GM12878 (cell line): ENCODE results near the gene NHEJ1. TPM values are rescaled to one million over a fixed set of nuclear protein-coding genes. Genes with fewer than 3 reads are reported as not detected.

ENCODE experiments used
- ATAC-seq: fragments of 200-7000 bp; cut with Tn5 transposase; 3 replicates; pipeline ENCODE4 v1.9.1; 2020; ENCODE audit warnings: mild to moderate bottlenecking, moderate library complexity
- BruUV-seq: library from RNA; stranded (reverse); fragments of 400-500 nt; replicated peaks from 2 replicates; lab custom pipeline; 2021; lab: Mats Ljungman, UMichigan
- CTCF ChIA-PET: fragments of 300-600 bp; sonication (Branson Sonifier 250); formaldehyde crosslinking; extraction: SDS; loops from one replicate; lab custom pipeline; 2021; ENCODE audit warnings: inconsistent platforms; lab: Yijun Ruan, JAX
- POLR2A ChIA-PET: fragments of 350-600 bp; formaldehyde crosslinking; extraction: SDS; loops from one replicate; lab custom pipeline; 2021; ENCODE audit warnings: inconsistent platforms; lab: Charles Lee
- RAD21 ChIA-PET: fragments of 300-600 bp; sonication (Branson Sonifier 250); formaldehyde crosslinking; loops from one replicate; lab custom pipeline; 2023; ENCODE audit warnings: antibody characterized with exemption; ENCODE audit not compliant: unreplicated experiment; lab: Charles Lee
- SMC1A ChIA-PET: fragments of 300-600 bp; sonication (Branson Sonifier 250); formaldehyde crosslinking; loops from one replicate; lab custom pipeline; 2023; ENCODE audit not compliant: unreplicated experiment, uncharacterized antibody; lab: Charles Lee
- DNase-seq: peaks from one replicate; pipeline ENCODE4 v3.0.0-alpha.2; 2011; ENCODE audit warnings: low read depth, low spot score
- FAIRE-seq: peaks from 3 replicates; lab custom pipeline; 2011; peaks lifted over from hg19 to GRCh38; lab: Jason Lieb, UNC
- H2AFZ ChIP-seq: 2 replicates; pipeline ENCODE4 v1.6.0; 2011; ENCODE audit warnings: low read depth, low read length, control low read depth; ENCODE audit not compliant: control insufficient read depth
- H3K27ac ChIP-seq: 2 replicates; pipeline ENCODE4 v1.5.1; 2011; ENCODE audit warnings: control low read depth; ENCODE audit not compliant: control insufficient read depth, insufficient read depth
- H3K27me3 ChIP-seq, 2 experiments: replicated peaks in 1 of 2; 2 replicates each; pipeline versions ENCODE4 v1.6.0 to v1.6.1; 2011; ENCODE audit warnings: low read length in 1 of 2; ENCODE audit not compliant: control insufficient read depth in 2 of 2, insufficient read depth in 2 of 2
- H3K36me3 ChIP-seq, 2 experiments: 2 replicates each; pipeline ENCODE4 v1.5.1; 2011; ENCODE audit warnings: low read length in 1 of 2; ENCODE audit not compliant: control insufficient read depth in 2 of 2, insufficient read depth in 2 of 2
- H3K4me1 ChIP-seq: 2 replicates; pipeline ENCODE4 v1.6.1; 2011; ENCODE audit warnings: mild to moderate bottlenecking, low read length, moderate library complexity, mixed read lengths; ENCODE audit not compliant: control insufficient read depth, insufficient read depth
- H3K4me2 ChIP-seq: 2 replicates; pipeline ENCODE4 v1.6.0; 2011; ENCODE audit warnings: control low read depth; ENCODE audit not compliant: control insufficient read depth, insufficient read depth
- H3K4me3 ChIP-seq: fragments of 200-600 bp; sonication (generic); 2 replicates; pipeline ENCODE4 v1.5.1; 2016
- H3K79me2 ChIP-seq: 2 replicates; pipeline ENCODE4 v1.6.0; 2011; ENCODE audit warnings: low read length; ENCODE audit not compliant: control insufficient read depth, insufficient read depth
- H3K9ac ChIP-seq: 2 replicates; pipeline ENCODE4 v1.8.0; 2011; ENCODE audit warnings: low read length, control low read depth, mixed read lengths; ENCODE audit not compliant: control insufficient read depth, insufficient read depth
- H3K9me3 ChIP-seq: replicated peaks from 3 replicates; pipeline ENCODE4 v1.5.1; 2011; ENCODE audit warnings: mild to moderate bottlenecking, low read length; ENCODE audit not compliant: control insufficient read depth, insufficient read depth
- H4K20me1 ChIP-seq: 2 replicates; pipeline ENCODE4 v1.6.0; 2011; ENCODE audit not compliant: control insufficient read depth, insufficient read depth
- ATF7 ChIP-seq: fragments of 450-650 bp; IDR thresholded peaks from 2 replicates; pipeline ENCODE4 v1.6.1; 2016; ENCODE audit warnings: low read depth, mild to moderate bottlenecking
- CHD2 ChIP-seq: IDR thresholded peaks from 2 replicates; pipeline ENCODE4 v1.6.1; 2011; ENCODE audit warnings: low read depth, low read length, improper control_type of control experiment, borderline replicate concordance
- PAX5 ChIP-seq: IDR thresholded peaks from 2 replicates; pipeline ENCODE4 v1.6.1; 2011; ENCODE audit warnings: low read depth, low read length, borderline replicate concordance
- RAD51 ChIP-seq: fragments of 450-650 bp; IDR thresholded peaks from 2 replicates; pipeline ENCODE4 v1.6.1; 2016; ENCODE audit warnings: moderate library complexity, mild to moderate bottlenecking, inconsistent platforms
- RBBP5 ChIP-seq: fragments of 200-600 bp; sonication (generic); conservative IDR thresholded peaks from 2 replicates; pipeline ENCODE4 v1.6.1; 2016
- RELA ChIP-seq: fragments of 450-650 bp; IDR thresholded peaks from 2 replicates; pipeline ENCODE4 v1.8.0; 2014; ENCODE audit warnings: borderline replicate concordance; ENCODE audit not compliant: partially characterized antibody
- RELB ChIP-seq: fragments of 450-650 bp; IDR thresholded peaks from 2 replicates; pipeline ENCODE4 v1.6.1; 2017; ENCODE audit warnings: low read depth, mild to moderate bottlenecking, moderate library complexity
- SUZ12 ChIP-seq: fragments of 200-600 bp; sonication (generic); IDR thresholded peaks from one replicate; pipeline ENCODE4 v1.6.1; 2018; ENCODE audit warnings: antibody characterized with exemption, mild to moderate bottlenecking; ENCODE audit not compliant: unreplicated experiment
- TAF1 ChIP-seq: IDR thresholded peaks from 2 replicates; pipeline ENCODE4 v1.6.1; 2011; ENCODE audit warnings: mild to moderate bottlenecking, low read depth, low read length, borderline replicate concordance
- ZZZ3 ChIP-seq: IDR thresholded peaks from 2 replicates; pipeline ENCODE4 v1.6.1; 2011; ENCODE audit warnings: low read depth; ENCODE audit not compliant: control insufficient read depth, insufficient read length
- WGBS: methylation state at CpG from one replicate; pipeline ENCODE4 v1.1.6; 2016; ENCODE audit warnings: low lambda C conversion rate; ENCODE audit not compliant: insufficient replicate concordance, insufficient coverage; ENCODE audit errors: missing lambda C conversion rate; 5-methylcytosine and 5-hydroxymethylcytosine counted together
- in situ Hi-C: fragments of 300-500 bp; cut with MboI; formaldehyde crosslinking; loops from 9 replicates; pipeline ENCODE4 v1.14.3; 2018; ENCODE audit warnings: mixed read lengths
- intact Hi-C: fragments of 100-400 bp; cut with micrococcal nuclease; formaldehyde crosslinking; loops from one replicate; pipeline ENCODE4 v1.14.2; 2022; ENCODE audit not compliant: unreplicated experiment
- polyA plus RNA-seq, 11 experiments: library from polyadenylated mRNA; depleted of rRNA in 4 of 11; unstranded in 6 of 11; stranded (reverse) in 5 of 11; fragments of >200 nt; fragmentation: Nextera tagmentation in 4 of 11; fragmentation: Illumina TruSeq in 1 of 11; extraction: Ambion mirVana in 4 of 11; extraction: Trizol in 1 of 11; gene quantifications; 1 replicate in 1 of 11; 2 replicates in 10 of 11; pipeline versions ENCODE4 v1.2.1 to v1.2.3, GENCODE V29; 2011 to 2016; ENCODE audit warnings: inconsistent platforms in 2 of 11, missing spikeins in 2 of 11, low read depth in 1 of 11
- total RNA-seq, 4 experiments: library from RNA; depleted of rRNA in 3 of 4; stranded (reverse); fragments of >200 nt in 3 of 4; fragmentation: Illumina TruSeq in 1 of 4; extraction: Trizol in 1 of 4; gene quantifications; 2 replicates each; pipeline versions ENCODE4 v1.2.1 to v1.2.3, GENCODE V29; 2013 to 2021
- TF ChIP-seq, protein P1 (sequence below): IDR thresholded peaks from 2 replicates; pipeline ENCODE4 v1.6.1; 2012; ENCODE audit warnings: low read depth, low read length, improper control_type of control experiment
- TF ChIP-seq, protein P2 (sequence below): IDR thresholded peaks from 2 replicates; pipeline ENCODE4 v1.6.1; 2012; ENCODE audit warnings: low read length, inconsistent platforms

NHEJ1 gene
- total and polyA plus RNA-seq, 10 of the 15 experiments (the other 5 are each of a cell fraction or from before 2014, with no cell fraction given) = 11.8 to 20.2 (median 17.0) TPM

GRCh38 chr2:219179601-219180465 is 19.2 kb upstream of the NHEJ1 start:
- H4K20me1 ChIP-seq = no peaks in the 10 kb centered on the region
- no peaks in the 10 kb centered on the region for H3K27me3 ChIP-seq
- in situ Hi-C loops (no loop called here), intact Hi-C loops (loop anchor here (5.0 kb wide), 3 partner anchors 97 to 207 kb away; partner anchors contain the start of genes DNAJB2 and DNPEP)
- DNase-seq (no peak), ATAC-seq (no peak), FAIRE-seq (no peak)
- SMC1A ChIA-PET = interaction anchor here (1.0 to 1.7 kb wide), 4 partner anchors 9 to 26 kb away, joined by 3 to 4 read pairs (median 3); partner anchors contain the start of gene ZFAND2B
- H3K27ac ChIP-seq = no peak overlapping the region
- RAD21 ChIA-PET = interaction anchor here (1.5 kb wide), 1 partner anchor 26 kb away, joined by 4 read pairs; no protein-coding TSS in a partner anchor
- peaks cover 10% of the 10 kb centered on the region for H3K4me1 ChIP-seq
- TF ChIP-seq, protein P1, sequence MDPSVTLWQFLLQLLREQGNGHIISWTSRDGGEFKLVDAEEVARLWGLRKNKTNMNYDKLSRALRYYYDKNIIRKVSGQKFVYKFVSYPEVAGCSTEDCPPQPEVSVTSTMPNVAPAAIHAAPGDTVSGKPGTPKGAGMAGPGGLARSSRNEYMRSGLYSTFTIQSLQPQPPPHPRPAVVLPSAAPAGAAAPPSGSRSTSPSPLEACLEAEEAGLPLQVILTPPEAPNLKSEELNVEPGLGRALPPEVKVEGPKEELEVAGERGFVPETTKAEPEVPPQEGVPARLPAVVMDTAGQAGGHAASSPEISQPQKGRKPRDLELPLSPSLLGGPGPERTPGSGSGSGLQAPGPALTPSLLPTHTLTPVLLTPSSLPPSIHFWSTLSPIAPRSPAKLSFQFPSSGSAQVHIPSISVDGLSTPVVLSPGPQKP = no peak
- TF ChIP-seq ATF7 (no peak), RAD51 (no peak), CHD2 (no peak), RELB (no peak), RBBP5 (no peak), SUZ12 (no peak), RELA (no peak), PAX5 (no peak), ZZZ3 (no peak), TAF1 (no peak)
- TF ChIP-seq, protein P2, sequence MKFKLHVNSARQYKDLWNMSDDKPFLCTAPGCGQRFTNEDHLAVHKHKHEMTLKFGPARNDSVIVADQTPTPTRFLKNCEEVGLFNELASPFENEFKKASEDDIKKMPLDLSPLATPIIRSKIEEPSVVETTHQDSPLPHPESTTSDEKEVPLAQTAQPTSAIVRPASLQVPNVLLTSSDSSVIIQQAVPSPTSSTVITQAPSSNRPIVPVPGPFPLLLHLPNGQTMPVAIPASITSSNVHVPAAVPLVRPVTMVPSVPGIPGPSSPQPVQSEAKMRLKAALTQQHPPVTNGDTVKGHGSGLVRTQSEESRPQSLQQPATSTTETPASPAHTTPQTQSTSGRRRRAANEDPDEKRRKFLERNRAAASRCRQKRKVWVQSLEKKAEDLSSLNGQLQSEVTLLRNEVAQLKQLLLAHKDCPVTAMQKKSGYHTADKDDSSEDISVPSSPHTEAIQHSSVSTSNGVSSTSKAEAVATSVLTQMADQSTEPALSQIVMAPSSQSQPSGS = no peak
- peak overlapping the region; percentile 89 for H3K4me2 ChIP-seq
- no peaks in the 10 kb centered on the region for H3K9me3 ChIP-seq
- H2AFZ ChIP-seq = no peak overlapping the region
- peaks cover 7 to 10% of the 10 kb centered on the region in 2 experiments for H3K36me3 ChIP-seq
- 95% methylated on average over 9 of the region's 9 CpGs for WGBS
- peak overlapping the region; percentile 83; the same call in 1 of the 2 replicates for H3K4me3 ChIP-seq
- H3K9ac ChIP-seq = peak overlapping the region; percentile 12; the same call in 1 of the 2 replicates
- CTCF ChIA-PET = interaction anchor here (1.0 to 2.0 kb wide), 5 partner anchors 8 to 115 kb away, joined by 3 to 8 read pairs (median 4); partner anchors contain the start of gene SLC23A3
- H3K79me2 ChIP-seq = peaks cover 32% of the 10 kb centered on the region
- BruUV-seq = no TSS peak
- POLR2A ChIA-PET = interaction anchor here (1.0 to 2.5 kb wide), 6 partner anchors 13 to 120 kb away, joined by 3 to 8 read pairs (median 4); partner anchors contain the start of gene ZFAND2B
